HG03558 (cell line): Measurements from ENCODE around the gene CDT1.

Source experiments
- ATAC-seq: cut with Tn5 transposase; IDR thresholded peaks from one replicate; pipeline ENCODE4 v1.9.1; 2021; ENCODE audit warnings: moderate number of reproducible peaks; ENCODE audit not compliant: unreplicated experiment; ENCODE audit errors: extremely low read depth

CDT1 gene

DNA sequence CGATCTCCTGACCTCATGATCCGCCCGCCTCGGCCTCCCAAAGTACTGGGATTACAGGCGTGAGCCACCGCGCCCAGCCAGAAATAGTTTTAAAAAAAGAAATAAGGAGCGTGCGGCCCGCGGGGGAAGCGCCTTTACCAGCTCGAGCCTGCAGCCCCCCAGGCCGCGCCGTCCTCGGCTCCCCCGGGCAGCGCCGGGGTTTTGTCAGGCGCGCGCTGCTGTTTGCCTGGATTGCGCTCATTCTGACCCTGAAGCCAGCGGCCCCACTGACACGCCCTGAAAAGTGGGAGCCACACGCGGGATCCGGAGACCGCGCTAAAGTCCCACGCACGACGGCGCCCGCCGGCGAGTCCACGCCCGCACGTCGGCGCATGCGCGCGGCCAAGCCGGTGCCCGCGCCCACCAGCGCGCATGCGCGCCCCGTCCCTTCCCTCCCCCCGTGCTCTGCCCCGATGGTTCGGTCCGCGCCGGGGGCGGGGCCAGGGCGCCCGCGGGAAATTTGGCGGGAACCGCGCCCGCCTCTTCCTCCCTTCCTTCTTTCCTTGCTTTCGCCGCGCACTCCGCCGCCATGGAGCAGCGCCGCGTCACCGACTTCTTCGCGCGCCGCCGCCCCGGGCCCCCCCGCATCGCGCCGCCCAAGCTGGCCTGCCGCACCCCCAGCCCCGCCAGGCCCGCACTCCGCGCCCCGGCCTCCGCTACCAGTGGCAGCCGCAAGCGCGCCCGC is at the start of gene CDT1:
TSS of gene CDT1 (plus strand) at position 526 of the 724 bp plus-strand sequence. CDS start at position 569, 43 bp downstream.
- no peak for ATAC-seq

DNA sequence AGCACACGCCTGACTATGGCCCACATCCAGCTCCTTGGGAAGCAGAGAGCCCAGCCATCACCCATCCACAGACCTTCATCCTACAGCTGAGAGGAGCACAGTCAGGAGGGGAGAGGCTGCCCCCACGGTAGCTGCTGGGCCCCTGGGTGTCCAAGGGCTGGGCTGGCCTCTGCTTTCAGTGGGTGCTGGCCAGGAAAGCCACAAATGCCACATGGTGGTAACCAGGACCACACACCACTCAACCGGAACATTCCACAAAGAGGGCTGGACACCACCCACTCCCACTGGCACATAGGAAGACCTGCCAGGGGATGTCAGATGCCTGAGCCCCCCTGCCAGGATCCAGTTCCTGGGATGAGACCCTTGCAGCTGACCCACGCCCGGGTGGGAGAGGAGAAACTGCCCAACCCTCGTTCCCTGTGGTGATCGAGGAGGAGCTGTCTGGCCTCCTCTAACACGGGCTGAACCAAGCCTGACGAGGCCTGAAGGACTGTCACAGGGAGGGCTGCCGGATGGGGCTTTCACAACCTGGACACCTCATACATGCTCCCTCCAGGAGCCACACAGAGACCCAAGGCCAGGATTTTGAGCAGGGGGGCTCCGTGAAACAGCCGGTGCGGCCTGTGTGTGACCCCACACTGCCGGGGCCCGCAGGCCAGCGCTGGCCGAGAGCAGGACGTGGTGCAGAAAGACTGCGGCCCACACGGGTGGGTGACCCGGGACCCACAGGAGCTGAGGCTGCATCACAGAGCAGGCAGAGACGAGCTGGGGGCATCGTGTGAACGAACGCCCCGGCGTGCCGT is 49.3 kb upstream of the CDT1 start:
- no peak for ATAC-seq

DNA sequence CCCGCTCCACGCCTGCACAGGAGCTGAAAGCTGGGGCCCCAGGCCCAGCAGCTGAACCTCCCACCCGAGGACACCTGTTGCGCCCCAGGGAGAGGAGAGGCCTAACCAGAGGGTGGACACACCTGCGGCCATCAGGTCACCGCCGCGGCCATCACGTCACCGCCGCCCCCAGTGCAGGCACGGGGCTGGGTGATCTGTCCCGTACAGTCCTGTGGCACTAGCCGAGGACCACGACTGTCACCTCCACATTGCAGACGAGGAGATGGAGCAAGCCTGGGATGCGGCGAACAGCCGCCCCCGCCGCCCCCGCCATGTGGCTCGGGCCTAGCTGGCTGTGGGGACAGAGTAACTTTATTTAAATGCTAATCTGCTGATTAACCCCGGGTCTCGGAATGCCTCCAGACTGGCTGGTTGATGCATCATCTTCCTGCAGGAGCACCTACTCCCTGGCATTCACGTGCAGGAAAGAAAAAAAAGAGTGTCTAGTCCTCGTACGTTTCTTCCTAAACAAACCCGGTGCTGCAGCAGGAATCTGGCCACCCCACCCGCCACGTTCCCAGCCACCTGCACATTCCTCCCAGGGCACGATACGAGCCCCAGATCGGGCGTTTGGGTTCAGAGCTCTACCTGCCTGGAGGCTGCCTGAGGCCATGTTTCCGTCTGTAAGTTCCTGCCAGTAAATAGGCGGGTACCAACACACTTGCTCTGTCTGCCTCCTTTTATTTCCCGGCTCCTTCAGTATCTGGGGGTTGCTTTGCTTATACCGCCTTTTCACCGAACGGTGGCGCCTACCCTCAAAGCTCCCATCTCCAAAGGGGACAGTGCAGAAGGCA is 48.5 kb upstream of the CDT1 start:
- no peak for ATAC-seq

DNA sequence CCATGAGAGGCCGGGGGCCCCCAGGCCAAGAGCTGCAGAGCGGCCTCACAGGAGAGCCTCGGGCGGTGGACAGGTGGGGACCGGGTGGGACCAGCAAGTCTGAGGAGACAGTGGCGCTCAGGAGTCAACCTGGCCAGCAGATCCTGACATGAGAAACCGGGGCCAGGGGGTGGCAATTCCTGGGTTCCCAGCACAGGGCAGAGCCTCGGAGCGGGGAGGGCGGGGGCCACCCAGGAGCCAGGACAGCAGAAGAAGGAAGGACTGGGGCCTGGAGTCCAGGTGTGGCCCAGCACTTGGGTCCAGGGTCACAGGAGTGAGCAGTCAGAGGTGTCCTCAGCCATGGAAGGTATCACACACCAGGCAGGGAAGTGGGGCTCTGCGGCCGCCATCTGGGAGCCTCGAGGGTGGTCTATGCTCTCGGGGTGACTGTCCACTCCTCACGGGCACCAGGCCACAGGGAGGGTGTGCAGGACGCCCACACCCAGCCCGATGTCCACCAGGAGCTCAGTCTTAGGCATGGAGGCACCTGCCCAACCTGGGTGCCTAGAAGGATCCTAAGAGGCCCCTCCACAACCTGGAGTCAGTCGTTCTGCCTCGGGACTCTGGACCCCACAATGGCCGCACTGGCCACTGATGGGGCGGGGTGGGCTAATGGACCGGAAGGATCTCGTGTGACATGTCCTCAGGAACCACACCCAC is 47.7 kb upstream of the CDT1 start:
- ATAC-seq: no peak

DNA sequence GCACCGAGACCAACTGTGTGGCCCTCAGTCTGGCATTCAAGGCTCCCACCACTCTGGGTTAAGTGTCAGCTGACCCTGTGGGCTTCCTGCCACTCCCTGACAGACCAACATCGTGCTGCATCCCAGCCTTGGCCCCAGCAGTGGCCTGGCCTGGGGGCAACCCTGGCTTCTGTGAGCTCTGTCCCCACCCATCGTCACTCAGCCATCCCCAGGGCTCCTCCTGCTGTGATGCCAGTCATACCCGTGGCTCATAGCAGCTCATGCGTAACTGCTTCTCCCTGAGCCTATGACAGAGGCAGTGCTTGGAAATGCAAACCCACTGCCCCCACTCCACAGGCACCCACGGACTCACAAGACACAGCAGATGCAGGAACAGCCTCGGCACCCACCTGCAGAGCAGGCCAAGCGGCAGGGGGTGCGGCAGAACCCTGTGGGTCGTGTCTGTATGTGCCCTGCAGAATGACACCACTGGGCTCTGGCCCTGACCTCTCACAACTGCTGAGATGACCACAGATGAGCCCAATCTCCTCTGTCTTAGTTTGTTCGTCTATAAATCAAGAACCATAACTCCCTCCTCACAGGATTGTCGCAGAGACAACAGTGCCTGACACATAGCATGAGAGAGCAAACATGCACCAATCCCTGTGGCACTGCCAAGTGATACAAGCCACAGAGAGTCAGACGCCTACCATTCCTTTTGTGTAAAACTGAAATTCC is 45.2 kb upstream of the CDT1 start:
- ATAC-seq: no peak

DNA sequence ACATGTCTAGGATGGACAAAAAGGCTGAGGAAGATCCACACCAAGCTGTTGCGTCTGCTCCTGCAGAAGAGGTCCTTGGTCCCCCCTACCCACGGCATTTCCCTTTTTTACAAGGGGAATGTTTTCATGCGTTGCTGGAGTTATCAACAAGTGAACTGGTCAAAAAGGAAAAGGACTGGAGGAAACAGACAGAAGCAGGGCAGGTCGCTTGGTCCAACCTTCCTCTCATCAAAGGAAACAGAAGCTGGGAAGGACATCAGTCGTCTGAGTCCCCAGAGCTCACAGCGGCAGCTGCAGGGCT is 44.7 kb upstream of the CDT1 start:
- no peak for ATAC-seq

DNA sequence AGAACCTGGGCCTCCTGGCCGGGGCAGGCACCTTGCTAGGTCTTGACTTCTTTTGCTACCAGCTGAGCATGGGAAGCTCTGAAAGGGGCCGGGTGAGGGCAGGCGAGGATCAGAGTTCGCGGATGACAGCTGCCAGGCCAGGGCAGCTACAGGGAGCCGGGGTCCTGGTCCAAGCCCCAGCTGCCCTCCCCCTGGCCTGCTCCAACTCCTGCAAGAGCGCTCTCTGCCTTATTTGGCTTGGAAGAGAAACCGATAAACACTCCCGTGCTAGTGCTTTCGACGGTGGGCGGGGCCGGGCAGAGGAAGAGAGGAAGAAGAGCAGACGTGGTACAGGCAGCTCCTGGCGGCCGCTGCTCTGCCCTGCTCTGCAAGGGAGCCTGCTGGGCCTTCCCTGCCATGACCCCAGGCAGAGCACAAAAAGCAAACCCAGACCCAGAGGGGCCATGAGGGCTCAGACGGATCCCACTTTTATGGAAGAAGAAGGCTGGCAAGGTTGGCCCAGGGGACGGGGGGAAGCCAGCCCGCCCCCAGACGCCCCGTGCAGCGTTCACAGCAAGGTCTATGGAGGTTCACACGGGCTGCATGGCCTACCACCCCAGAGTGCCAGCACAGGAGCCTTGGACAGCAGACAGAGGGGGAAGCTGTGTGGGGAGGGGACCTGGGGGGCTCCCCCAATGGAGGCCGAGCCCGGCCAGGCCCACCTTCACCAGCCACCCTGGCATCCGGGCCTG is 44.2 kb upstream of the CDT1 start:
- no peak for ATAC-seq

DNA sequence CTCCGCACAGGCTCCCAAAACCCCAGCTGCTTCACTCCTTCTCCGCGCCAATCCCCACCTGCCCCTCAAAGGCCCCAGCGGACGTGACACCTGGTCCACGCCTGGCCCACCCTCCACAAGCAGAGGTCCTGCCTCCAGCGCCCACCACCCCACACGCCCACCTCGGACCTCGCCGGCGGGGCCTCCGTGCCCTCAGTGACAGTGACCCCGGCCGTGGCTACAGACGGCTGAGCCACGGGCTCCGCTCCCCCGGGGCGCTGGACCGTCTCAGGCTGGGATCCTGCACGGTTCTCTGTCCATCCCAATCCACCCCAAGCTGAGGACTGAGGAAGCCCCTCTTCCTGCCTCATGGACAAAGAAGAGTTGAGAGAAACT is 43.6 kb upstream of the CDT1 start:
- no peak for ATAC-seq

DNA sequence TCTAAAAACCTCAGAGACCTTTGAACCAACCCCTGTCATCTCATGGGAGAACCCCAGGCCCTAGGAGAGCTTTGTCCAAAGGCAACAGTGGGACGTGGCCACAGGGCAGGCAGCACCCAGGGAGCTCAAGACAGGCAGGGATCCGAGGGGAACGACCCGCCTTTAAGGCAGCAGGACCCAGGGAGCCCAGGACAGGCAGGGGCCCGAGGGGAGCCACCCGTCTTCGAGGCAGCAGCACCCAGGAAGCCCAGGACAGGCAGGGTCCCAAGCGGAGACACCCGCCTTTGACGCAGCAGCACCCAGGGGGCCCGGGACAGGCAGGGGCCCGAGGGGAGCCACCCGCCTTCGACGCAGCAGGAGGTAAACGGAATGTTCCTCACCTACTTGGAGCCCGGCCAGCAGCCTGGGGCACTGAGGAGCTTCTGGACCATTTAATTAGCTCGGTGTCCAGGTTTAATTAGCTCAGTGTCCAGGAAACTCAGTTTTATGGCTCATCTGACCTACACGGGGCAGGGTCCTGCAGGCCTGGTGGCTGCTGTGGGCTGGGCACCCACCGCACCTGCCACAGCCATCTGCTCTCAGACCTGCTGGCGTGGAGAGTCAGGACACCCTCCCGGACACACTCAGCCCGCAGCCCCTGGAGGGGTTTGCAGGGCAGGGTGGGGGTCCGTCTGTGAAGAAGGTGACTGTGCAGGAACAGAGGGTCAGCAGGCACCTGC is 43.0 kb upstream of the CDT1 start:
- no peak for ATAC-seq

DNA sequence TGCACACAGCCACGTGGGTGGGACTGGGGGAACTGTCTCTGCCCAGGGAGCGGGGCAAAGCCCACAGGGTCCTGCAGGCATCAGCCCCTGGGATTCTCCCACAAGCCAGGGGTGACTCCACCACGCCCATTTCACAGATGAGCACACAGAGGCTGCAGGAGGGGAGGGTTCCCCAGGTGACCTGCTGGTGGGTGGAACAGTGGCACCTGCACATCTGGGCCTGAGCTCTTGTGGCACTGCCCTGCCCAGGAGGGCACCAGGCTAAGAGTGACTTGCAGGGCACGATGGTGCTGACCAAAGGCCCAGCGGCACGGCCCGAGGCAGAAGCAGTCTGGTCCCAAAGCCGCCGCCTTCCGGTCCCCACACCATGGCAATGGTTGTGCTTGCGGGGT is 42.5 kb upstream of the CDT1 start:
- ATAC-seq: no peak

DNA sequence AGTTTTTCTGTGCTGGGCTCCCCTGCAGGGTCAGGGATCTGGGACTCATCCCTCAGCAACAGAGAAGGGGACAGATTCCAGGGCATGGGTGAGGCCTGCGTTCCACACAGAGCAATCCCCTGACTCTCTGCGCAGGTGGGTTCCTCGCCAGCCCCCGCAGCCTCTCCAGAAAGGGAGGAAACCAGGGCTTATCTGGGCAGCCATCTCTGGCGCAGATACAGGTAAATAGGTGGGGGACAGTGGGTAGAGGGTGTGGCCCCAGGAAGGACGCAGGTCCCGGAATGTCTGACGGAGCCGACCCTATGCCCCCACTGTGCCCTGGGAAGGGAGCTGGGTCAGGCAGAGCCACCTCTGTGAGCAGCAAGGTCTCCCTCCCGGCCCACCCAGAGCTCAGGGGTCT is 41.8 kb upstream of the CDT1 start:
- ATAC-seq: no peak

DNA sequence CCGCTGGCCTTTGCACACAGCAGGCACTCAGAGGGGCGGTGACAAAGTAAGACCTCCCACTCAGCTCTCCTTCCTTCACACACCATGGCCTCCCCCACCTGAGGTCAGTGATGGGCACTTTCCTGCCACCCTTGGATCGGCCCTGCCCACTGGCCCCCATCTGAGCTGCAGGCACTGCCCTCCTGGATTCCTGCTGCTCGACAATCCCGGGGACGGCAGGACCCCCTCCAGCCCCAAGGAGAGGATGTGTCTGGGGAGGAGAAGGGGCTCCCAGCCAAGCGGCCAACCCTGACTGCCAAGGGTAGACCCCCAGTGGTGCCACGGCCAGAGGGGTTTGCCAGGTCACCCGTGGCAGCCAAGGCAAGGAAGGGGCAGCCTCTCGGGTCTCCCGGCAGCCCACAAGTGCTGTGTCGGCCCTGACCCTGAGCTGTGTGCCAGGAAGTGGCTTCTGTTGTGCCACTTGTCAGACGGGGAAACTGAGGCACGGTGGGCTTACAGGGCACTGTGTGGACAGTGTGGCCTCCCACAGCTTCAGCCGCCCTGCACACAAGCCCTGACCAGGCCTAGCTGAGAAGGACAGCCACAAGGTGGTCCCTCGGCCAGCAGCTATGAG is 41.2 kb upstream of the CDT1 start:
- ATAC-seq: no peak

DNA sequence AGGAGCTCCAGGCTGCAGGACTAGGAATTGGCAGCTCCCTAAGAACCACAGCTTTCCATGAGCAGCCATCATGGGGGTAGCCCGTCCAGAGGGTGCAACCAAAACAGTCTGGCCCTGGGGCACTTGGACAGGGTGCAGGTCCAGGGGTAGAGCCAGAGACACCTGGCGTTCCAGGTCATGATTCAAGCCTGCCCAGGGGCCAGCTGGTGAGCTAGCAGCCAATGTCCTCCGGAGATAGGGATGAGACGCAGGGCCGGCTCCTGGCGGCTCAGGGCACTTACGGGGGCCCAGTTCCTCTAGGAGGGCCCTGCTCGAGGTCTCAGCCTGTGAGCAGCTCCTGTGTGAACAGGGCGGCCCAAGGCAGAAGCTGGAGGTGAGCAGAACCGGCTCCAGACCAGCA is 40.6 kb upstream of the CDT1 start:
- no peak for ATAC-seq

DNA sequence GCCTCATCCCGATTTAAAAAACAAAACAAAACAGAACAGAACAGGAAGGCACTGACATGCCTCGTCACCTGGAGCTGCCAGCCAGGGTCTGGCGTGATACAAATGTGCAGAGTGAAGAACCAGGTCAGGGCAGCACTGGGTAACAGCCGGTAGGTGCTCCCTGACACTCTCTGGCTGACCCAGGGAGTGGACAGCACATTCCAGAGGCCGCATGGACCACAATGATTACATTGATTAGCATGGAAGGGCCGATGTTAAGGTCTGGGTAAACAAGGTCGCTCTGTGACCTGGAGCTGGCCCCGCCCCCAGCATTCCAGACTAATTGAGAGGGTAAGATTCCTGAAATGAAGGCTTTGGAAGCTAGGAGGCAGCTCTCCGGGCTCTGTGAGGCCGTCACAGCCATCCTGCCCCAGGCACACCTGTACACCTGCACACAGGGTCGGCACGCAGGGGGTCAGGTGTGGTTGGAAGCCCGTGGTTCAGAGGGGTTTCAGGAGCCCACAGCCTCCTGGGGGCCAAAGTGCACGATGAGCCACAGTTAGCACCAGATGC is 40.0 kb upstream of the CDT1 start:
- no peak for ATAC-seq

DNA sequence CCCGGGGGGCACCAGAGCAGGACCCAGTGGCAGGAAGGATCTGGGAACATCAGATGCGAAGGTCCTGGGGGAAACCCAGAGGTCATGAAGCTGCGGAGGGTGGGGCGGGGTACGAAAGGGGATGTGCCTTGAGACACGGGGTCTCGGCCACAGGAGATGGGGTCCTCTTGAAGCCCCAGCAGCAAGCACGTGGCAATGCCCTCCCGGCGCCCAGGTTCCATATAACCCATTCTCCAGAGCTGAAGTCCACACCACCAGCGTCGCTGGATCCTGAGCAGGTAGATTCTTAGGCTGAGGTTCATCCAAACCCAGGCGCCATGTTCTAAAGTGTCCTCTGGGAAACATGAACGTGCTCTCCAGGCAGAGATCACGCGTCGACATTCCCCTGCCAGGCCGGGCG is 39.5 kb upstream of the CDT1 start:
- no peak for ATAC-seq

DNA sequence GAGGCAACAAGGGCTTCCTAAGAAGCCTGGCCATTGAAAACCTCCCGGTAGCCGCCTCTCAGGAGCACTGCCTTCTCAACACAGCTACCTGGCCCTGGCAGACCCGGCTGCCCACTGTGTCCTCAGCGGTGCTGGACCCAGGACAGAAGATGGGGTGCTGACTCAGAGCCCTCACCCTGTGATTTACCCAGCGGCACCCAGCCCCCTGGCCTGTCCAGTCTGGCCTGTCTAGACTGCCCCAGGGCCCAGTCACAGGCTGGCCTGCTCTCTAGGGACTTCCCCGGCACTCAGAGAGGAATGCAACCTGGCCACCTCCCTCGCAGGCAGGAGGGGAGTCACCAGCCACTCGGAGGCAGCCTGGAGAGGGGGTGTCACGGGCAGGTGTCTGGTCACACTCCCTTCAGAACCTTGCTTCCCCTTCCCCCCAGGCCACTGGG is 38.7 kb upstream of the CDT1 start:
- ATAC-seq: no peak

DNA sequence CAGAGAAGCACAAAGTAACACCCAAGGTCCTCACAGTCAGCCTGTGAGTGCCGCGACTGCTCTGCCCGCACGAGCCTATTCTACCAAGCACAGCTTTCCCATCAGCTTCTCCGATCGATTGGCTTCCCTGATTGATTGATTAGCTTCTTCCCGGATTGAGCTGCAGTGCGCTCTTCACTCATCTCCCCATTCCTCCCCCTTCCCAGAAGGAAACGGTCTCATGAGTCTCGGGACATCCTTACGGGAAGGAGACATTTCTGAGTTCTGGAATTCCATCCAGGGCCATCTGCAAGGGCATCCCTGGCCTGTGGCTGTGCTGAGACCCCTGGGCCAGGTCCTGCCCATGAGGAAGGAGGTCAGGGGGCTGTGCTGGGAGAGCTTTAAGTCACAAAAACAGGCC is 36.6 kb upstream of the CDT1 start:
- ATAC-seq: no peak

DNA sequence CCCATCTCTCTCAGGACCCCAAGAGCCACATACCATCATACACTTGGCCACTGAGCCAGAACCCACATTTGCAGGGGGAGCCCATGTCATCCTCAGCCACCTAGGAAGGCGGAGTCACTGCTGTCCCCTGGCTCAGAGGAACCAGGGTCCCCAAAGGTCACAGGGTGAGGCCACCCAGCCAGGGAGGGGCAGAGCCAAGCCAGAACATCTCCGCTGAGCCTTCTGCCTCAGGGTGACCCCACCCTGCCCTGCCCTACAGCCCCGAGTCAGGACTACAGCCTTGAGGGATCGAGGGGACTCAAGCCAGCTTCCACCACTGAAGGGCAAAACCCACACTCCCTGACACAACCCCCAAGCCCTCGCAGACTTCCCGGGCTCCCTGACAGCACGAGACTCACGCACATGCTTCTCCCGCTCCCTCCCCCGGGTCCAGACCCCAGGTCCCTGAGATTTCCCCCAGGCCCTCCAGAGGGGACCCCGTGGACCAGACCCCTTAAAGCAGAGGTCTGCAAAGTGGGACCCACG is 36.0 kb upstream of the CDT1 start:
- ATAC-seq: no peak
